ENCODE data around the gene WIPF3.

Gene WIPF3

DNA sequence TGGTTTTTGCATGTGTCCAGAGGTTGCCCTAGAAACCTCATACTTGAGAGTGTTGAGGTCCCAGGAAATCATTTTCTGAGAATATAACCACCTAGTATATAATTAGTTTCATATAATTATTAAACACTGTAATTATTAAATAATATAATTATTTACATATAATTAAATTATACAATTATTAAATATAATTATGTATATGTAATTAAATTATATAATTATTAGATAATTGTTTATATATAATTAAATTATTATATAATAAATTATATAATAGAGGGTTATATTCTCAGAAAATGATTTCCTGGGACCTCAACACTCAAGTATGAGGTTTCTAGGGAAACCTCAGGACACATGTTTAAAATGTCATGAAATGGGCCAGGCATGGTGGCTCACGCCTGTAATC is 155.7 kb downstream of the WIPF3 start:
- DNase-seq (ENCODE audit: low spot score), result no peak
- in situ Hi-C loops (cut with MboI; ENCODE audit: low pct_unique_long_range_greater_than_20kb, low sequenced_read_pairs, unreplicated experiment), result no loop called here

DNA sequence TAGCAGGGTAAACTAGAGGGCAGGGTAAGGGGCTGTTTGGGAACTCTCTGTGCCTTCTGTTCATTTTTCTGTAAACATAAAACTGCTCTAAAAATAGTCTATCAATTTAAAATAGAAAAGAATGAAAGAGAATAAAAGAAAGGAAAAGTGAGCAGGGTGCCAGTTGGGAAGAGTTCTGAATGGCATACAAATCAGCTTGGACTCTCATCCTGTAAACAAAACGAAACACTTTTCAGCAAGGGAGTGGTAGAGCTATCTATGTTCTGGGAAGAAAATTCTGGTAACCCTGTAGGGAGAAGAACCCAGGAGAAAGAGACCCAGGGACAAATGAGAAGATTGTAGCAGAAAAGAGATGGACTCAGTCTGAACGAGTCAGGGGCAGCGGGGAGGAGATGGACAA is 158.7 kb downstream of the WIPF3 start:
- TF ChIP-seq, protein P1, sequence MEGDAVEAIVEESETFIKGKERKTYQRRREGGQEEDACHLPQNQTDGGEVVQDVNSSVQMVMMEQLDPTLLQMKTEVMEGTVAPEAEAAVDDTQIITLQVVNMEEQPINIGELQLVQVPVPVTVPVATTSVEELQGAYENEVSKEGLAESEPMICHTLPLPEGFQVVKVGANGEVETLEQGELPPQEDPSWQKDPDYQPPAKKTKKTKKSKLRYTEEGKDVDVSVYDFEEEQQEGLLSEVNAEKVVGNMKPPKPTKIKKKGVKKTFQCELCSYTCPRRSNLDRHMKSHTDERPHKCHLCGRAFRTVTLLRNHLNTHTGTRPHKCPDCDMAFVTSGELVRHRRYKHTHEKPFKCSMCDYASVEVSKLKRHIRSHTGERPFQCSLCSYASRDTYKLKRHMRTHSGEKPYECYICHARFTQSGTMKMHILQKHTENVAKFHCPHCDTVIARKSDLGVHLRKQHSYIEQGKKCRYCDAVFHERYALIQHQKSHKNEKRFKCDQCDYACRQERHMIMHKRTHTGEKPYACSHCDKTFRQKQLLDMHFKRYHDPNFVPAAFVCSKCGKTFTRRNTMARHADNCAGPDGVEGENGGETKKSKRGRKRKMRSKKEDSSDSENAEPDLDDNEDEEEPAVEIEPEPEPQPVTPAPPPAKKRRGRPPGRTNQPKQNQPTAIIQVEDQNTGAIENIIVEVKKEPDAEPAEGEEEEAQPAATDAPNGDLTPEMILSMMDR (IDR thresholded peaks at IDR 0.05; ENCODE audit: extremely low read depth, insufficient read depth, missing control alignments), result no peak
- in situ Hi-C loops (cut with MboI; ENCODE audit: low pct_unique_long_range_greater_than_20kb, low sequenced_read_pairs, unreplicated experiment), result no loop called here
- no peak for DNase-seq (ENCODE audit: low spot score)

More for the DNA sequence above, 155.7 kb downstream of the WIPF3 start:
- TF ChIP-seq, protein P1 (IDR thresholded peaks at IDR 0.05; ENCODE audit: extremely low read depth, insufficient read depth, missing control alignments), result no peak
